Mesendoderm (in vitro differentiated cells): ENCODE results near the gene SH2D3A.

Experiments used
- DNase-seq: peaks from one replicate; pipeline ENCODE4 v3.0.0; 2013
- H2AK5ac ChIP-seq: 2 replicates; pipeline ENCODE4 v1.6.1; 2013; ENCODE audit warnings: low read length, inconsistent platforms
- H2BK120ac ChIP-seq: 2 replicates; pipeline ENCODE4 v1.6.1; 2013; ENCODE audit warnings: low read depth, mild to moderate bottlenecking, low read length, moderate library complexity, mixed read lengths
- H2BK15ac ChIP-seq: replicated peaks from 2 replicates; pipeline ENCODE4 v1.6.1; 2013; ENCODE audit warnings: low read depth, mild to moderate bottlenecking, moderate library complexity
- H2BK5ac ChIP-seq: 2 replicates; pipeline ENCODE4 v1.6.1; 2013; ENCODE audit warnings: low read length, inconsistent platforms
- H3K18ac ChIP-seq: 2 replicates; pipeline ENCODE4 v1.6.1; 2013; ENCODE audit warnings: mild to moderate bottlenecking, low read length, mixed read lengths
- H3K23ac ChIP-seq: one replicate; pipeline ENCODE4 v1.6.1; 2013; ENCODE audit warnings: low read length
- H3K27ac ChIP-seq: 2 replicates; pipeline ENCODE4 v1.5.1; 2013; ENCODE audit warnings: low read depth, mild to moderate bottlenecking, inconsistent platforms, low read length, moderate library complexity
- H3K27me3 ChIP-seq: 2 replicates; pipeline ENCODE4 v1.6.1; 2013; ENCODE audit warnings: low read length, control low read depth, mild to moderate bottlenecking, inconsistent platforms; ENCODE audit not compliant: insufficient read depth, poor library complexity
- H3K36me3 ChIP-seq: 2 replicates; pipeline ENCODE4 v1.6.1; 2013; ENCODE audit warnings: low read length, inconsistent platforms; ENCODE audit not compliant: control insufficient read depth, insufficient read depth
- H3K4ac ChIP-seq: one replicate; pipeline ENCODE4 v1.6.1; 2013; ENCODE audit warnings: low read depth, mild to moderate bottlenecking, low read length, moderate library complexity
- H3K4me1 ChIP-seq: 2 replicates; pipeline ENCODE4 v1.6.1; 2013; ENCODE audit warnings: low read depth, low read length, inconsistent platforms; ENCODE audit not compliant: control insufficient read depth
- H3K4me2 ChIP-seq: 2 replicates; pipeline ENCODE4 v1.6.1; 2013; ENCODE audit warnings: low read length
- H3K4me3 ChIP-seq: 2 replicates; pipeline ENCODE4 v1.5.1; 2013; ENCODE audit warnings: mild to moderate bottlenecking, low read length
- H3K56ac ChIP-seq: one replicate; pipeline ENCODE4 v1.6.1; 2013; ENCODE audit warnings: low read length
- H3K79me1 ChIP-seq: 2 replicates; pipeline ENCODE4 v1.6.1; 2013; ENCODE audit warnings: low read length, inconsistent platforms
- H3K79me2 ChIP-seq: 2 replicates; pipeline ENCODE4 v1.6.1; 2013; ENCODE audit warnings: mild to moderate bottlenecking, low read length; ENCODE audit not compliant: control insufficient read depth, insufficient read depth
- H3K9ac ChIP-seq: 2 replicates; pipeline ENCODE4 v1.6.1; 2013; ENCODE audit warnings: low read length, inconsistent platforms
- H4K5ac ChIP-seq: one replicate; pipeline ENCODE4 v1.6.1; 2013; ENCODE audit warnings: low read length
- H4K8ac ChIP-seq: one replicate; pipeline ENCODE4 v1.6.1; 2013; ENCODE audit warnings: low read depth, mild to moderate bottlenecking, control low read depth, low read length, moderate library complexity
- WGBS: extraction: QIAGEN DNeasy Blood & Tissue Kit; methylation state at CpG from one replicate; pipeline ENCODE4 v1.1.7; 2013; ENCODE audit warnings: low lambda C conversion rate, missing lambda C conversion rate; ENCODE audit not compliant: insufficient coverage; ENCODE audit errors: extremely low coverage; 5-methylcytosine and 5-hydroxymethylcytosine counted together

The SH2D3A gene

DNA sequence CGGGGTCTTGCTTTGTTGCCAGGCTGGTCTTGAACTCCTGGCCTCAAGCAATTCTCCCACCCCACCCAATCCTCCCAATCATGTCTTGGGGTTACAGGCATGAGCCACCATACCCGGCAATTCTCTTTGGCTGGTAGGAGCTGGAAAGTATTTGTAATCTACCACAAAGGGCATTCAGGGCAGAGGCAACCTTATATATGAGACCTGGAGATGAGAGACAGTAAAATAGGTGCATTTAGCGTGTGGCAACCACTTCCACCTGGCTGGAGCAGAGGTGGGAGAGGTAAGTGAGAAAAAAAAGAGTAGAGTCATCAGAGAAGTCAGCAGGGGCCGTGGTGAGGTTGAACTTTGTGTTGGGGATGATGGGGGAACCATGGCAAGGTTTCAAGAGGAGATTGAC, 42.0 kb upstream of the SH2D3A start:
- no peak overlapping the region for H3K27ac ChIP-seq
- H3K79me1 ChIP-seq, result no peaks in the 10 kb centered on the region
- no peak overlapping the region for H3K56ac ChIP-seq
- H2BK120ac ChIP-seq, result no peak overlapping the region
- no peak overlapping the region for H2BK5ac ChIP-seq
- no peak for DNase-seq
- H3K9ac ChIP-seq, result no peak overlapping the region
- H3K4me3 ChIP-seq, result no peak overlapping the region
- H3K36me3 ChIP-seq, result no peaks in the 10 kb centered on the region
- no peak overlapping the region for H4K5ac ChIP-seq
- no peak overlapping the region for H3K4me2 ChIP-seq
- no peaks in the 10 kb centered on the region for H3K4me1 ChIP-seq
- no peak overlapping the region for H3K18ac ChIP-seq
- WGBS, result no CpG with 5 or more reads among the region's 4 CpGs
- no peaks in the 10 kb centered on the region for H3K79me2 ChIP-seq
- H2BK15ac ChIP-seq, result no peak overlapping the region
- H2AK5ac ChIP-seq, result no peak overlapping the region
- H3K4ac ChIP-seq, result no peak overlapping the region
- H3K23ac ChIP-seq, result no peak overlapping the region
- H4K8ac ChIP-seq, result no peak overlapping the region
- H3K27me3 ChIP-seq, result no peaks in the 10 kb centered on the region

DNA sequence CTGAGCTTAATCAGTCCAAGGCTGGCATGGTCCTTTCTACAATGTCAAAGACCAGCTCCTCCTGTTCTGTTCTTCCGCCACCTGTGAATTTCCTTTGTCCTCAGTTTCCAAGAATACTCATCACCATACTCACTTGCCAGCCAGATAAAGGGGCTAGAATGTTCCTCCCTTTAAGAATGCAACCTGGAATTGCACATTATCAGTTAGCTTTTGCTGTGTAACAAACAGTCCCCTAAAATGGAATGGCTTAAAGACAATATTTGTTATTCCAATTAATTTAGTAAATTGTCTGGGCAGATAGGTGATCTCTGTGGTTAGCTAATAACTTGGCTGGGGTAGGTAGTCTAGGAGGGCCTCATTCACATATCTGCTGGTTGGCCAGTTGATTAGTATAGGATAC, 41.3 kb upstream of the SH2D3A start:
- Histone ChIP-seq H3K79me2 (no peaks in the 10 kb centered on the region), H3K27ac (no peak overlapping the region), H2BK120ac (no peak overlapping the region)

GRCh38 chr19:6807291-6807690, 40.1 kb upstream of the SH2D3A start:
- no peaks in the 10 kb centered on the region for H3K4me1 ChIP-seq
- no peaks in the 10 kb centered on the region for H3K36me3 ChIP-seq
- no CpG with 5 or more reads among the region's 5 CpGs for WGBS

More for the DNA sequence above, 41.3 kb upstream of the SH2D3A start:
- no peak overlapping the region for H3K4me2 ChIP-seq
- H4K8ac ChIP-seq, result no peak overlapping the region
- H4K5ac ChIP-seq, result no peak overlapping the region
- H2BK15ac ChIP-seq, result no peak overlapping the region
- H2BK5ac ChIP-seq, result no peak overlapping the region
- no peak overlapping the region for H3K9ac ChIP-seq
- H3K18ac ChIP-seq, result no peak overlapping the region
- H3K27me3 ChIP-seq, result no peaks in the 10 kb centered on the region
- H3K36me3 ChIP-seq, result no peaks in the 10 kb centered on the region
- no peak overlapping the region for H3K56ac ChIP-seq
- H3K79me1 ChIP-seq, result no peaks in the 10 kb centered on the region
- no peaks in the 10 kb centered on the region for H3K4me1 ChIP-seq
- no CpG with 5 or more reads among the region's 1 CpG for WGBS
- no peak overlapping the region for H3K4me3 ChIP-seq
- no peak for DNase-seq
- no peak overlapping the region for H3K4ac ChIP-seq
- H2AK5ac ChIP-seq, result no peak overlapping the region
- no peak overlapping the region for H3K23ac ChIP-seq

DNA sequence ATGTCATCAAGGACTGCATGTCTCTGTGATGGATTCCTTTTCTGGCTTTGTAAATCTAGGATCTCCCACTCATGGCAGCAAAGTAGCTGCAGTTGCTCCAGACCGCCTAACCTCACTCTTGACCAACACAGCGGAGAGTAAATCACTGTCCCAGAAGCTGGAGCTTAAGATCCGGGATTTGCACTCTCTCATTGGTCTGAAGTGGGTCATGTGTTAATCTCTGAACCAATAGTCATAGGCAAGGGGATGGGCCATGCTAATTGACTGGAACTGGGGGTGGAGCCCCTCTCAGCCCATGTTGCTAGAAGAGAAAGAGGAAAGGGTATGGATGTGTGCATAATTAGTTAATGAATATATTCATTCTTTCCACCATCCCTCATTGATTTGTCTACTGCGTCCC, 39.3 kb upstream of the SH2D3A start:
- Histone ChIP-seq H3K4me3 (no peak overlapping the region), H3K27me3 (no peaks in the 10 kb centered on the region), H3K56ac (no peak overlapping the region), H3K79me2 (no peaks in the 10 kb centered on the region), H3K23ac (no peak overlapping the region), H3K79me1 (no peaks in the 10 kb centered on the region), H3K4ac (no peak overlapping the region), H2BK15ac (no peak overlapping the region), H3K4me2 (no peak overlapping the region), H3K27ac (no peak overlapping the region), H4K5ac (no peak overlapping the region), H2AK5ac (no peak overlapping the region), H4K8ac (no peak overlapping the region), H3K9ac (no peak overlapping the region), H3K18ac (no peak overlapping the region), H2BK120ac (no peak overlapping the region), H2BK5ac (no peak overlapping the region), H3K36me3 (no peaks in the 10 kb centered on the region), H3K4me1 (no peaks in the 10 kb centered on the region)
- DNase-seq, result peak; percentile 15
- no CpG with 5 or more reads among the region's 4 CpGs for WGBS

More at GRCh38 chr19:6807291-6807690, 40.1 kb upstream of the SH2D3A start:
- Histone ChIP-seq H4K8ac (no peak overlapping the region), H2BK120ac (no peak overlapping the region), H4K5ac (no peak overlapping the region), H2AK5ac (no peak overlapping the region), H3K18ac (no peak overlapping the region), H3K56ac (no peak overlapping the region), H3K9ac (no peak overlapping the region), H3K23ac (no peak overlapping the region), H2BK5ac (no peak overlapping the region), H3K4me3 (no peak overlapping the region), H3K79me1 (no peaks in the 10 kb centered on the region), H3K79me2 (no peaks in the 10 kb centered on the region), H3K4me2 (no peak overlapping the region), H3K4ac (no peak overlapping the region), H3K27ac (no peak overlapping the region), H3K27me3 (no peaks in the 10 kb centered on the region), H2BK15ac (no peak overlapping the region)
- no peak for DNase-seq

DNA sequence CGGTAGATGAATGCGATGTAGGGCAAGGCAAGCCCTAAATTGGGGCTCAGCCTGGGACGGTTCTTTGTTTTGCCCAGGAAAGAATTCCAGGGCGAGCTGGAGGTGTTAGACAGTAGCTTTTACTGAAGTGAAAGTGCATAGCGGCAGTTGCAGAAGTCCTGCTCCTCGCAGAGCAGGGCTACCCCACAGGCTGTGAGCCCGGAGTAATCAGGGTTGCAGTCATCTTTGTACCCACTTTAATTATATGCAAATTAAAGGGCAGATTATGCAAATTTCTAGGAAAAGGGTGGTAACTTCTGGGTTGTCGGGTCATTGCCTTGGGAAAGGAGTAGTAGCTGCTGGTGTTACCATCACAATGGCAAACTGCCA, 35.8 kb upstream of the SH2D3A start:
- Histone ChIP-seq H3K4me3 (no peak overlapping the region), H3K79me2 (no peaks in the 10 kb centered on the region), H3K4me1 (peaks cover 2% of the 10 kb centered on the region), H3K18ac (no peak overlapping the region), H2AK5ac (no peak overlapping the region), H3K56ac (no peak overlapping the region), H3K36me3 (no peaks in the 10 kb centered on the region), H3K79me1 (no peaks in the 10 kb centered on the region), H3K4ac (no peak overlapping the region), H4K5ac (no peak overlapping the region), H2BK120ac (no peak overlapping the region), H3K23ac (no peak overlapping the region), H3K4me2 (no peak overlapping the region), H2BK15ac (no peak overlapping the region), H3K9ac (no peak overlapping the region), H4K8ac (no peak overlapping the region), H2BK5ac (no peak overlapping the region), H3K27me3 (no peaks in the 10 kb centered on the region), H3K27ac (no peak overlapping the region)
- peak; percentile 3 for DNase-seq
- WGBS, result no CpG with 5 or more reads among the region's 8 CpGs

DNA sequence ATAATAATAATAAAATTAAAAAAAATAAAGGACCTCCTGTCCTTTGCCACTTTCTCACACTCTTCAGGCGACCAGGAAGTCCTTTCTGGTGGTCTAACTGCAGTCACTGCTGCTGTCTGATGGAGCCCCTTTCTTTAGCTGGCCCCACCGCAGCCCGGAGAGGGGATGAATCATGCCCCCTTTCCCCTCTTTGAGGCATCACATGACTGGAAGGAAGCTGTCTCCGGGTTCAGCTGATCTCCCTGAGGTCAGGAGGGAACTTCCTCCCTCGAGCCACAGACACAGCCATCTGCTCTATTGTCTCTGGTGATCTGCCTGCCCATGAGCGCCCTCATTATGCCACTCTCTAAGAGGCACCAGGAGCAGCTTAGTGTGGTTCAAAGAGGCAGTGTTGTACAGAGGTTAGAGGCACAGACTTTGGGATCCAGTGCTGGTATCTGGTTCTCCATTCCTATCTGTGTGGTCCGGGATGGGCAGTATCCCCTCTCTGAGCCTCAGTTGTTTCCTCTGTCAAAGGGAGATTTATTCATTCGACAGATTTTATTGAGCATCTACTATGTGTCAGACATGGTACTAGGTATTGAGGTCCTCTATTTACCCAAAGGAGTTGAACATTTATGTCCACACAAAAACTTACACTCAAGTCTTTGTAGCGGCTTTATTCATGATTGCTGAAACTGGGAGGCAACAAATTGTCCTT, 35.3 kb upstream of the SH2D3A start:
- no CpG with 5 or more reads among the region's 9 CpGs for WGBS
- Histone ChIP-seq H3K18ac (no peak overlapping the region), H3K56ac (no peak overlapping the region), H3K27ac (no peak overlapping the region), H3K9ac (no peak overlapping the region), H3K4me2 (no peak overlapping the region), H2BK15ac (no peak overlapping the region), H2BK5ac (no peak overlapping the region), H3K4me3 (no peak overlapping the region), H3K23ac (no peak overlapping the region), H3K79me2 (no peaks in the 10 kb centered on the region), H2AK5ac (no peak overlapping the region), H3K27me3 (no peaks in the 10 kb centered on the region), H3K4me1 (peaks cover 2% of the 10 kb centered on the region), H2BK120ac (no peak overlapping the region), H4K5ac (no peak overlapping the region), H4K8ac (no peak overlapping the region), H3K79me1 (no peaks in the 10 kb centered on the region), H3K4ac (no peak overlapping the region), H3K36me3 (no peaks in the 10 kb centered on the region)
- peak; percentile 21 for DNase-seq
